HG02852 (cell line): Measurements from ENCODE around the gene CEBPE.
A peak's percentile ranks its signal among the peaks of the same experiment; 100 is the strongest.

Experiments used
- ATAC-seq: cut with Tn5 transposase; IDR thresholded peaks from one replicate; pipeline ENCODE4 v1.9.1; 2021; ENCODE audit warnings: mild to moderate bottlenecking, moderate library complexity; ENCODE audit not compliant: unreplicated experiment

The CEBPE gene

GRCh38 chr14:23104591-23105347 lies 14.3 kb downstream of the CEBPE start, which contains the start of gene CIROP:
CIROP (minus strand) TSS chr14:23104989; CDS start chr14:23104920, 69 bp downstream.
- no peak for ATAC-seq

GRCh38 chr14:23104070-23104590 lies 14.9 kb downstream of the CEBPE start:
- ATAC-seq = no peak

- ATAC-seq = no peak
Observed at GRCh38 chr14:23103581-23103980, 15.5 kb downstream of the CEBPE start.

GRCh38 chr14:23102801-23103200 lies 16.3 kb downstream of the CEBPE start:
- ATAC-seq = no peak

- ATAC-seq = no peak
Observed at GRCh38 chr14:23101986-23102625, 16.9 kb downstream of the CEBPE start.

- no peak for ATAC-seq
Observed at GRCh38 chr14:23101213-23101970, 17.7 kb downstream of the CEBPE start.

- ATAC-seq = no peak
Observed at GRCh38 chr14:23099212-23099861, 19.7 kb downstream of the CEBPE start.

GRCh38 chr14:23097786-23098185 lies 21.3 kb downstream of the CEBPE start:
- no peak for ATAC-seq

- peak; percentile 90 for ATAC-seq
Observed at GRCh38 chr14:23095196-23096108, 23.6 kb downstream of the CEBPE start, which contains the start of gene C14orf119. C14orf119 (plus strand) TSS chr14:23095505; CDS start chr14:23097659, 2,154 bp downstream.

- ATAC-seq = peak; percentile 33
Observed at GRCh38 chr14:23094666-23095195, 24.3 kb downstream of the CEBPE start, which contains the start of gene ACIN1. ACIN1 (minus strand) TSS chr14:23095136; CDS start chr14:23095112, 24 bp downstream.

- no peak for ATAC-seq
Observed at GRCh38 chr14:23093991-23094665, 24.9 kb downstream of the CEBPE start.

- no peak for ATAC-seq
Observed at GRCh38 chr14:23093526-23093925, 25.5 kb downstream of the CEBPE start.

- ATAC-seq = no peak
Observed at GRCh38 chr14:23093104-23093503, 26.0 kb downstream of the CEBPE start.

GRCh38 chr14:23091294-23092225 lies 27.5 kb downstream of the CEBPE start:
- ATAC-seq = no peak

- ATAC-seq = no peak
Observed at GRCh38 chr14:23090254-23090636, 28.8 kb downstream of the CEBPE start.

GRCh38 chr14:23089498-23090253 lies 29.4 kb downstream of the CEBPE start:
- ATAC-seq = no peak

GRCh38 chr14:23086565-23086964 lies 32.5 kb downstream of the CEBPE start:
- no peak for ATAC-seq
